Natural killer cell (primary cell): Measurements from ENCODE around the gene TMCC1. TPM values are rescaled to one million over a fixed set of nuclear protein-coding genes. Genes with fewer than 3 reads are reported as not detected.
A peak's percentile ranks its signal among the peaks of the same experiment; 100 is the strongest.

Experiments
- ATAC-seq, 3 donors: fragments of 150-1000 bp in 2 of 3; fragments of 200-7000 bp in 1 of 3; cut with Tn5 transposase; 1 replicate in 1 of 3; 2 replicates in 2 of 3; pipeline ENCODE4 v1.10.0; 2021; ENCODE audit warnings: mild to moderate bottlenecking in 2 of 3, moderate library complexity in 2 of 3
- DNase-seq, 2 donors: peaks; one replicate each; pipeline versions ENCODE4 v3.0.0 to v3.0.0-alpha.2; 2013 to 2021; ENCODE audit warnings: mixed read lengths in 1 of 2
- H3K27ac ChIP-seq: one replicate; pipeline ENCODE4 v1.5.1; 2013; ENCODE audit warnings: mild to moderate bottlenecking, low read length
- H3K27me3 ChIP-seq: one replicate; pipeline ENCODE4 v1.6.1; 2013; ENCODE audit warnings: low read length; ENCODE audit not compliant: control insufficient read depth, insufficient read depth
- H3K36me3 ChIP-seq: one replicate; pipeline ENCODE4 v1.6.1; 2013; ENCODE audit warnings: low read length; ENCODE audit not compliant: control insufficient read depth, insufficient read depth
- H3K4me1 ChIP-seq: one replicate; pipeline ENCODE4 v1.6.1; 2013; ENCODE audit warnings: low read length; ENCODE audit not compliant: control insufficient read depth, insufficient read depth
- H3K4me3 ChIP-seq: one replicate; pipeline ENCODE4 v1.5.1; 2013; ENCODE audit warnings: low read length
- H3K9me3 ChIP-seq: one replicate; pipeline ENCODE4 v1.6.1; 2013; ENCODE audit warnings: low read length; ENCODE audit not compliant: control insufficient read depth, insufficient read depth
- H3K27ac Mint-ChIP-seq, 2 donors: one replicate each; pipeline ENCODE4 v1.8.0; 2022; ENCODE audit warnings: mild to moderate bottlenecking in 2 of 2, mixed read lengths in 2 of 2, moderate library complexity in 1 of 2
- H3K27me3 Mint-ChIP-seq, 2 donors: one replicate each; pipeline ENCODE4 v1.8.0; 2022; ENCODE audit warnings: low read depth in 2 of 2, mixed read lengths in 2 of 2
- H3K36me3 Mint-ChIP-seq: one replicate; pipeline ENCODE4 v1.8.0; 2022; ENCODE audit warnings: mixed read lengths
- H3K4me1 Mint-ChIP-seq, 2 donors: one replicate each; pipeline ENCODE4 v1.8.0; 2022; ENCODE audit warnings: mixed read lengths in 2 of 2
- H3K4me3 Mint-ChIP-seq: one replicate; pipeline ENCODE4 v1.8.0; 2022; ENCODE audit warnings: mild to moderate bottlenecking, moderate library complexity, mixed read lengths
- H3K9me3 Mint-ChIP-seq, 2 donors: one replicate each; pipeline ENCODE4 v1.8.0; 2022; ENCODE audit warnings: mixed read lengths in 2 of 2
- CTCF ChIP-seq: fragments of 200-600 bp; IDR thresholded peaks from one replicate; pipeline ENCODE4 v1.8.0; 2022; ENCODE audit warnings: antibody characterized with exemption
- WGBS: methylation state at CpG from one replicate; pipeline ENCODE4 v1.1.7; 2013; ENCODE audit warnings: missing lambda C conversion rate; ENCODE audit not compliant: insufficient coverage; 5-methylcytosine and 5-hydroxymethylcytosine counted together
- intact Hi-C: fragments of 100-400 bp; cut with micrococcal nuclease; formaldehyde crosslinking; loops from one replicate; pipeline ENCODE4 v1.14.2; 2022
- total RNA-seq, 4 donors: library from RNA; stranded (reverse); fragments of 120-200 nt in 1 of 4; gene quantifications; one replicate each; pipeline versions ENCODE4 v1.2.3 to v1.2.4, GENCODE V29; 2013 to 2022

Gene TMCC1
- total RNA-seq, 3 donors from 2014 or later (not counting 1 experiment from before 2014, with no cell fraction given), result 26.4 to 36.7 (median 31.7) TPM

GRCh38 chr3:129617381-129618185 is 275.9 kb downstream of the TMCC1 start:
- TF ChIP-seq CTCF, result no peak
- Mint-ChIP-seq H3K9me3 (no peaks in the 10 kb centered on the region), H3K4me3 (no peak overlapping the region), H3K36me3 (no peaks in the 10 kb centered on the region), H3K4me1 (peaks cover 12 to 32% of the 10 kb centered on the region in 2 donors), H3K27me3 (peaks cover 0 to 8% of the 10 kb centered on the region in 2 donors), H3K27ac (peak overlapping the region in 1 of 2 donors; percentile 63)
- H3K9me3 ChIP-seq, result no peaks in the 10 kb centered on the region
- intact Hi-C loops, result no loop called here
- 92% methylated on average over 12 of the region's 12 CpGs for WGBS
- ATAC-seq (no peak), DNase-seq (no peak)
- H3K4me1 ChIP-seq, result peaks cover 26% of the 10 kb centered on the region
- H3K4me3 ChIP-seq, result no peak overlapping the region
- H3K27ac ChIP-seq, result no peak overlapping the region
- H3K27me3 ChIP-seq, result no peaks in the 10 kb centered on the region
- H3K36me3 ChIP-seq, result no peaks in the 10 kb centered on the region

GRCh38 chr3:129616713-129617112 is 276.8 kb downstream of the TMCC1 start:
- Mint-ChIP-seq H3K27me3 (peaks cover 0 to 8% of the 10 kb centered on the region in 2 donors), H3K36me3 (no peaks in the 10 kb centered on the region), H3K4me3 (no peak overlapping the region), H3K27ac (no peak overlapping the region), H3K4me1 (peaks cover 13 to 36% of the 10 kb centered on the region in 2 donors), H3K9me3 (no peaks in the 10 kb centered on the region)
- DNase-seq (no peak), ATAC-seq (no peak)
- Histone ChIP-seq H3K27ac (no peak overlapping the region), H3K9me3 (no peaks in the 10 kb centered on the region), H3K4me3 (no peak overlapping the region), H3K27me3 (no peaks in the 10 kb centered on the region), H3K36me3 (no peaks in the 10 kb centered on the region), H3K4me1 (peaks cover 30% of the 10 kb centered on the region)
- TF ChIP-seq CTCF, result no peak
- intact Hi-C loops, result no loop called here
- 65% methylated on average over 5 of the region's 5 CpGs for WGBS

GRCh38 chr3:129616291-129616690 is 277.2 kb downstream of the TMCC1 start:
- Histone ChIP-seq H3K27me3 (no peaks in the 10 kb centered on the region), H3K36me3 (no peaks in the 10 kb centered on the region), H3K4me3 (no peak overlapping the region), H3K27ac (no peak overlapping the region), H3K4me1 (peaks cover 34% of the 10 kb centered on the region), H3K9me3 (no peaks in the 10 kb centered on the region)
- no peak overlapping the region for H3K27ac Mint-ChIP-seq
- DNase-seq (no peak), ATAC-seq (no peak)
- peaks cover 0 to 8% of the 10 kb centered on the region in 2 donors for H3K27me3 Mint-ChIP-seq
- no peaks in the 10 kb centered on the region for H3K9me3 Mint-ChIP-seq
- no peak overlapping the region for H3K4me3 Mint-ChIP-seq
- TF ChIP-seq CTCF, result no peak
- intact Hi-C loops, result no loop called here
- peaks cover 17 to 40% of the 10 kb centered on the region in 2 donors for H3K4me1 Mint-ChIP-seq
- 84% methylated on average over 8 of the region's 8 CpGs for WGBS
- H3K36me3 Mint-ChIP-seq, result no peaks in the 10 kb centered on the region
